H1 (cell line): ENCODE results near the gene CALY. TPM values are rescaled to one million over a fixed set of nuclear protein-coding genes. Genes with fewer than 3 reads are reported as not detected.
A peak's percentile ranks its signal among the peaks of the same experiment; 100 is the strongest.

Experiments used
- CTCF ChIA-PET: fragments of 300-600 bp; sonication (Branson Sonifier 250); formaldehyde crosslinking; loops from one replicate; lab custom pipeline; 2021; ENCODE audit not compliant: partially characterized antibody; lab: Charles Lee
- POLR2A ChIA-PET: fragments of 300-600 bp; sonication (Branson Sonifier 250); formaldehyde crosslinking; loops from one replicate; lab custom pipeline; 2021; ENCODE audit warnings: inconsistent platforms; ENCODE audit not compliant: partially characterized antibody; lab: Charles Lee
- DNase-seq, 2 experiments: peaks; one replicate each; pipeline versions ENCODE4 v3.0.0 to v3.0.0-alpha.2; 2010 to 2022; ENCODE audit warnings: low spot score in 2 of 2, low read depth in 1 of 2, mixed read lengths in 1 of 2
- FAIRE-seq: peaks from 2 replicates; lab custom pipeline; 2011; peaks lifted over from hg19 to GRCh38; lab: Jason Lieb, UNC
- H2AFZ ChIP-seq: 2 replicates; pipeline ENCODE4 v1.8.1; 2012; ENCODE audit warnings: low read length, inconsistent platforms
- H2AK5ac ChIP-seq: 2 replicates; pipeline ENCODE4 v1.6.1; 2013; ENCODE audit warnings: low read depth, low read length
- H2BK120ac ChIP-seq: replicated peaks from 2 replicates; pipeline ENCODE3; 2013; ENCODE audit warnings: low read depth, low read length, inconsistent platforms
- H2BK12ac ChIP-seq: 2 replicates; pipeline ENCODE4 v1.6.1; 2013; ENCODE audit warnings: low read depth, low read length
- H2BK15ac ChIP-seq: 2 replicates; pipeline ENCODE4 v1.6.1; 2013; ENCODE audit warnings: low read length
- H2BK20ac ChIP-seq: 2 replicates; pipeline ENCODE4 v1.6.1; 2013; ENCODE audit warnings: low read length
- H2BK5ac ChIP-seq: 2 replicates; pipeline ENCODE4 v1.6.1; 2013; ENCODE audit warnings: low read depth, low read length
- H3K14ac ChIP-seq: 2 replicates; pipeline ENCODE4 v1.6.1; 2013; ENCODE audit warnings: inconsistent platforms; ENCODE audit not compliant: insufficient read length
- H3K18ac ChIP-seq: 2 replicates; pipeline ENCODE4 v1.6.1; 2013; ENCODE audit warnings: low read length; ENCODE audit errors: extremely low read depth
- H3K23ac ChIP-seq: 2 replicates; pipeline ENCODE4 v1.6.1; 2013; ENCODE audit warnings: inconsistent platforms; ENCODE audit not compliant: insufficient read length
- H3K23me2 ChIP-seq: 2 replicates; pipeline ENCODE4 v1.6.1; 2013; ENCODE audit warnings: low read depth, low read length
- H3K27ac ChIP-seq: 2 replicates; pipeline ENCODE4 v1.6.1; 2011; ENCODE audit warnings: low read depth, low read length, inconsistent platforms
- H3K27me3 ChIP-seq, 4 experiments: replicated peaks in 1 of 4; 1 replicate in 1 of 4; 2 replicates in 3 of 4; pipeline versions ENCODE4 v1.6.1 to v1.8.1; 2011 to 2013; ENCODE audit warnings: low read length in 3 of 4, mild to moderate bottlenecking in 3 of 4, inconsistent platforms in 2 of 4, mixed read lengths in 2 of 4, moderate library complexity in 1 of 4; ENCODE audit not compliant: control insufficient read depth in 3 of 4, insufficient read depth in 3 of 4; ENCODE audit errors: extremely low read depth in 1 of 4
- H3K36me3 ChIP-seq, 4 experiments: 2 replicates each; pipeline versions ENCODE4 v1.6.1 to v1.8.1; 2011 to 2013; ENCODE audit warnings: mild to moderate bottlenecking in 4 of 4, low read length in 3 of 4, moderate library complexity in 2 of 4, control low read depth in 1 of 4, inconsistent platforms in 1 of 4; ENCODE audit not compliant: insufficient read depth in 4 of 4, control insufficient read depth in 2 of 4
- H3K4ac ChIP-seq: replicated peaks from 2 replicates; pipeline ENCODE3; 2013; ENCODE audit warnings: low read length, low read depth, mixed read lengths, inconsistent platforms; ENCODE audit not compliant: insufficient read length
- H3K4me1 ChIP-seq, 4 experiments: replicated peaks in 1 of 4; 1 replicate in 1 of 4; 2 replicates in 3 of 4; pipeline versions ENCODE4 v1.6.1 to v1.8.1; 2011 to 2013; ENCODE audit warnings: low read length in 3 of 4, inconsistent platforms in 2 of 4, mixed read lengths in 1 of 4; ENCODE audit not compliant: insufficient read depth in 4 of 4, control insufficient read depth in 3 of 4
- H3K4me2 ChIP-seq, 2 experiments: 2 replicates each; pipeline versions ENCODE4 v1.6.1 to v1.8.1; 2011 to 2013; ENCODE audit warnings: low read depth in 2 of 2, low read length in 2 of 2, control low read depth in 1 of 2, inconsistent platforms in 1 of 2, mild to moderate bottlenecking in 1 of 2; ENCODE audit not compliant: insufficient read depth in 1 of 2
- H3K4me3 ChIP-seq, 4 experiments: fragments of 200-600, 300-600 bp in 1 of 4; sonication (generic), shearing (Covaris generic), sonication (Bioruptor Twin) in 1 of 4; 2 replicates each; pipeline versions ENCODE4 v1.5.1 to v1.8.1; 2011 to 2016; ENCODE audit warnings: low read length in 4 of 4, low read depth in 3 of 4, control low read depth in 2 of 4, inconsistent platforms in 2 of 4, mild to moderate bottlenecking in 2 of 4, mixed read lengths in 1 of 4, moderate library complexity in 1 of 4; ENCODE audit not compliant: insufficient read depth in 2 of 4; ENCODE audit errors: extremely low read depth in 1 of 4
- H3K56ac ChIP-seq: replicated peaks from 2 replicates; pipeline ENCODE3; 2013; ENCODE audit warnings: low read depth, mild to moderate bottlenecking, mixed read lengths, low read length, inconsistent platforms; ENCODE audit not compliant: insufficient read length
- H3K79me1 ChIP-seq: 2 replicates; pipeline ENCODE4 v1.6.1; 2013; ENCODE audit warnings: low read depth, low read length, control low read depth
- H3K79me2 ChIP-seq, 2 experiments: 2 replicates each; pipeline versions ENCODE4 v1.6.1 to v1.8.1; 2012 to 2013; ENCODE audit warnings: low read length in 2 of 2, mild to moderate bottlenecking in 2 of 2, inconsistent platforms in 1 of 2; ENCODE audit not compliant: insufficient read depth in 2 of 2, control insufficient read depth in 1 of 2
- H3K9ac ChIP-seq, 4 experiments: replicated peaks in 1 of 4; 1 replicate in 1 of 4; 2 replicates in 3 of 4; pipeline versions ENCODE4 v1.6.1 to v1.8.1; 2011 to 2013; ENCODE audit warnings: low read depth in 3 of 4, low read length in 3 of 4, control low read depth in 2 of 4, mild to moderate bottlenecking in 2 of 4, moderate library complexity in 2 of 4, inconsistent platforms in 1 of 4; ENCODE audit errors: extremely low read depth in 1 of 4
- H3K9me3 ChIP-seq, 2 experiments: 2 replicates each; pipeline versions ENCODE4 v1.6.1 to v1.8.1; 2012 to 2013; ENCODE audit warnings: mild to moderate bottlenecking in 2 of 2, moderate library complexity in 2 of 2, control low read depth in 1 of 2, inconsistent platforms in 1 of 2, low read depth in 1 of 2, low read length in 1 of 2, mixed read lengths in 1 of 2; ENCODE audit not compliant: insufficient read depth in 2 of 2
- H4K20me1 ChIP-seq, 2 experiments: replicated peaks in 1 of 2; 2 replicates each; pipeline versions ENCODE3 to v1.8.1; 2011 to 2013; ENCODE audit warnings: inconsistent platforms in 2 of 2, low read length in 2 of 2, mild to moderate bottlenecking in 1 of 2; ENCODE audit not compliant: insufficient read depth in 2 of 2, control insufficient read depth in 1 of 2
- H4K5ac ChIP-seq: 2 replicates; pipeline ENCODE4 v1.6.1; 2013; ENCODE audit warnings: low read length, low read depth, mixed read lengths, inconsistent platforms; ENCODE audit not compliant: insufficient read length
- H4K8ac ChIP-seq: 2 replicates; pipeline ENCODE4 v1.8.0; 2013; ENCODE audit warnings: mild to moderate bottlenecking, moderate library complexity, low read length, inconsistent platforms; ENCODE audit not compliant: insufficient read depth; ENCODE audit errors: extremely low read depth
- H4K91ac ChIP-seq: replicated peaks from 2 replicates; pipeline ENCODE3; 2013; ENCODE audit warnings: low read length, mixed read lengths, inconsistent platforms; ENCODE audit not compliant: insufficient read length
- BCL11A ChIP-seq, 2 experiments: IDR thresholded peaks; one replicate each; pipeline ENCODE4 v1.6.1; 2011; ENCODE audit warnings: low read depth in 2 of 2, low read length in 2 of 2, mild to moderate bottlenecking in 2 of 2
- CEBPB ChIP-seq: IDR thresholded peaks from 2 replicates; pipeline ENCODE4 v1.6.1; 2012; ENCODE audit warnings: low read depth, low read length
- CREB1 ChIP-seq: IDR thresholded peaks from 2 replicates; pipeline ENCODE4 v1.6.1; 2012; ENCODE audit warnings: inconsistent platforms
- HDAC6 ChIP-seq: IDR thresholded peaks from one replicate; pipeline ENCODE4 v1.7.1; 2012; ENCODE audit warnings: low read depth, mild to moderate bottlenecking, inconsistent platforms, low read length, moderate library complexity
- MAX ChIP-seq: IDR thresholded peaks from 2 replicates; pipeline ENCODE4 v1.6.1; 2012; ENCODE audit warnings: inconsistent platforms
- SIRT6 ChIP-seq: IDR thresholded peaks from one replicate; pipeline ENCODE4 v1.7.1; 2012; ENCODE audit warnings: low read length, inconsistent platforms
- SP2 ChIP-seq: IDR thresholded peaks from 2 replicates; pipeline ENCODE4 v1.6.1; 2012; ENCODE audit warnings: mild to moderate bottlenecking, low read length, inconsistent platforms
- TCF12 ChIP-seq: IDR thresholded peaks from 2 replicates; pipeline ENCODE4 v1.6.1; 2011; ENCODE audit warnings: low read depth, mild to moderate bottlenecking, low read length
- WGBS, 2 experiments: shearing (Covaris generic) in 1 of 2; methylation state at CpG; one replicate each; pipeline versions ENCODE4 v1.1.6 to v1.1.7; 2013 to 2015; ENCODE audit warnings: low lambda C conversion rate in 2 of 2, mixed read lengths in 2 of 2, inconsistent platforms in 1 of 2, low coverage in 1 of 2, missing lambda C conversion rate in 1 of 2; ENCODE audit not compliant: insufficient replicate concordance in 2 of 2, insufficient coverage in 1 of 2, insufficient read length in 1 of 2; ENCODE audit errors: extremely low coverage in 1 of 2, missing lambda C conversion rate in 1 of 2; 5-methylcytosine and 5-hydroxymethylcytosine counted together
- polyA plus RNA-seq, 7 experiments: library from polyadenylated mRNA; depleted of rRNA in 3 of 7; stranded (reverse) in 5 of 7; unstranded in 2 of 7; fragments of >200 nt in 5 of 7; fragments of 200-250 nt in 2 of 7; gene quantifications; 1 replicate in 5 of 7; 2 replicates in 1 of 7; 4 replicates in 1 of 7; pipeline versions ENCODE4 v1.2.1 to v1.2.3, GENCODE V29; 2011 to 2013; ENCODE audit warnings: missing spikeins in 2 of 7, mixed read lengths in 2 of 7
- total RNA-seq: library from RNA; stranded (reverse); fragmentation: NEBNext Ultra II Directional; extraction: Animal tissue kit (Norgen Biotek cat#: 25700); gene quantifications from 2 replicates; pipeline ENCODE4 v1.2.1, GENCODE V29; 2021
- TF ChIP-seq, protein P1 (sequence below): IDR thresholded peaks from 2 replicates; pipeline ENCODE4 v1.6.1; 2011; ENCODE audit warnings: low read length, improper control_type of control experiment
- TF ChIP-seq, protein P2 (sequence below): IDR thresholded peaks from 2 replicates; pipeline ENCODE4 v1.6.1; 2011; ENCODE audit warnings: low read depth, mild to moderate bottlenecking, low read length; ENCODE audit not compliant: insufficient read depth

Gene CALY
- total and polyA plus RNA-seq, 2 of the 8 experiments (the other 6 are each of a cell fraction or from before 2014, with no cell fraction given): 1.3 to 1.5 TPM

DNA sequence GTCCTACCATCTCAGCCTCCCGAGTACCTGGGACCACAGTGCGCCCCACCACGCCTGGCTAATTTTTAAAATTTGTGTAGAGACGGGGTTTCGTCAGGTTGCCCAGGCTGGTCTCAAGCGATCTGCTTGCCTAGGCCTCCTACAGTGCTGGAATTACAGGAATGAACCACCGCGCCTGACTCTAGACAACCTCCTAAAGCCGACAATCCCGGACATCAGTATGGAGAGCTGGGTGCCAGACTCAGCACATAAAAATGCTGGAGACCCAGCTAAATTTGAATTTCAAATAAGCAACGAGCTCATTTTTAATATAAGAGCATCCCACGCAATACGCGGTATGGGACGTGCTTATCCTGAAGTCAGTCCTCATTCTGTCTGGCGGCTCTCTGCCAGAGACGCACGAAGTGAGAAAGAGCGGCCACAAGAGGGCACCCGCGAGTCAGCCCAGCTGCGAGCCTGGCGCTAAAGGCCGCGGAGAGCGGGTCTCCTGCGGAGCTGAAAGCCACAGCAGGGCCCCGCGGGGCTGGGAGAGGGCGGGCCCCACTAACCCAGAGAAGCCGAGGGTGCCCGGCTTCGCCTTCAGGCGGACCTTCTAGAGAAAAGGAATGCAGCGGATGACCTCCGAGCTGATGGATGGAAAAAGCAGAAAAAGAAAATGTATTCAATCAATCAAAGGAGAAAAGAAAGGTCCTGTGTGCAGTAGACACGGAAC lies 7.0 kb downstream of the CALY start:
- H3K14ac ChIP-seq: no peak overlapping the region
- peaks cover 6% of the 10 kb centered on the region; the same call in 1 of the 2 replicates for H3K23me2 ChIP-seq
- no peaks in the 10 kb centered on the region for H3K79me1 ChIP-seq
- peaks cover 0 to 2% of the 10 kb centered on the region in 2 experiments for H4K20me1 ChIP-seq
- no peak overlapping the region for H2BK15ac ChIP-seq
- no peak overlapping the region for H3K56ac ChIP-seq
- no peak overlapping the region for H2AFZ ChIP-seq
- H2BK20ac ChIP-seq: no peak overlapping the region
- H4K91ac ChIP-seq: no peak overlapping the region
- H3K23ac ChIP-seq: no peak overlapping the region
- no peak overlapping the region for H4K8ac ChIP-seq
- H2BK12ac ChIP-seq: no peak overlapping the region
- peaks cover 0 to 7% of the 10 kb centered on the region in 2 experiments; a peak in 1 of 4 replicates for H3K9me3 ChIP-seq
- H4K5ac ChIP-seq: no peak overlapping the region
- 15% methylated on average over 31 of the region's 37 CpGs; no CpG with 5 or more reads in 1 of the 2 experiments for WGBS, 2 experiments
- peak overlapping the region; percentile 20 to 63 for H3K4me2 ChIP-seq
- POLR2A ChIA-PET: interaction anchor here (0.8 to 4.3 kb wide), 7 partner anchors 14 to 65 kb away, joined by 3 to 24 read pairs (median 7); partner anchors contain the start of genes FUOM, MTG1 and PRAP1
- no peaks in the 10 kb centered on the region; a peak in 1 of 8 replicates for H3K36me3 ChIP-seq
- no peak overlapping the region for H2BK120ac ChIP-seq
- H3K79me2 ChIP-seq: no peaks in the 10 kb centered on the region
- DNase-seq: peak in 1 of 2 experiments; percentile 94
- no peak overlapping the region for H3K4ac ChIP-seq
- no peak overlapping the region for H2BK5ac ChIP-seq
- H3K4me1 ChIP-seq: peaks cover 0 to 23% (median 6%) of the 10 kb centered on the region in 4 experiments; a peak in 6 of 7 replicates
- no peak overlapping the region for H3K18ac ChIP-seq
- CTCF ChIA-PET: interaction anchor here (0.6 to 5.3 kb wide), 28 partner anchors 9 to 244 kb away, joined by 3 to 57 read pairs (median 4); partner anchors contain the start of genes FUOM and PRAP1
- H2AK5ac ChIP-seq: no peak overlapping the region
- peaks cover 22 to 78% (median 65%) of the 10 kb centered on the region in 4 experiments for H3K27me3 ChIP-seq
- H3K27ac ChIP-seq: no peak overlapping the region
- no peak overlapping the region for H3K9ac ChIP-seq
- peak overlapping the region in 1 of 4 experiments; percentile 49; a peak in 1 of 8 replicates for H3K4me3 ChIP-seq
- no peak for FAIRE-seq
- TF ChIP-seq, protein P1, sequence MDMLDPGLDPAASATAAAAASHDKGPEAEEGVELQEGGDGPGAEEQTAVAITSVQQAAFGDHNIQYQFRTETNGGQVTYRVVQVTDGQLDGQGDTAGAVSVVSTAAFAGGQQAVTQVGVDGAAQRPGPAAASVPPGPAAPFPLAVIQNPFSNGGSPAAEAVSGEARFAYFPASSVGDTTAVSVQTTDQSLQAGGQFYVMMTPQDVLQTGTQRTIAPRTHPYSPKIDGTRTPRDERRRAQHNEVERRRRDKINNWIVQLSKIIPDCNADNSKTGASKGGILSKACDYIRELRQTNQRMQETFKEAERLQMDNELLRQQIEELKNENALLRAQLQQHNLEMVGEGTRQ: no peak
- TF ChIP-seq BCL11A (IDR thresholded peaks at IDR 0.05; ENCODE audit: low read depth in 2 of 2, low read length in 2 of 2): no peak
- TF ChIP-seq CREB1: no peak; the same call in 1 of the 2 replicates
- TF ChIP-seq SIRT6: no peak
- TF ChIP-seq TCF12: 0 out of 2 replicates have a peak, but pooled peaks have one; percentile 57
- TF ChIP-seq HDAC6: no peak
- no peak for TF ChIP-seq SP2
- TF ChIP-seq CEBPB: 0 out of 2 replicates have a peak, but pooled peaks have one; percentile 9
- TF ChIP-seq MAX: no peak
- TF ChIP-seq, protein P2, sequence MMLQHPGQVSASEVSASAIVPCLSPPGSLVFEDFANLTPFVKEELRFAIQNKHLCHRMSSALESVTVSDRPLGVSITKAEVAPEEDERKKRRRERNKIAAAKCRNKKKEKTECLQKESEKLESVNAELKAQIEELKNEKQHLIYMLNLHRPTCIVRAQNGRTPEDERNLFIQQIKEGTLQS: 0 out of 2 replicates have a peak, but pooled peaks have one; percentile 31
